MCF 10A (cell line): ENCODE results near the gene SLC25A40. TPM values are rescaled to one million over a fixed set of nuclear protein-coding genes. Genes with fewer than 3 reads are reported as not detected.

Source experiments
- BruUV-seq: library from RNA; stranded (reverse); fragments of 400-500 nt; replicated peaks from 2 replicates; lab custom pipeline; 2021; lab: Mats Ljungman, UMichigan
- CTCF ChIA-PET: fragments of 300-600 bp; sonication (Branson Sonifier 250); formaldehyde crosslinking; extraction: SDS; loops from one replicate; lab custom pipeline; 2021; ENCODE audit warnings: antibody characterized with exemption, inconsistent platforms; lab: Yijun Ruan, JAX
- POLR2A ChIA-PET: fragments of 300-600, 350-650 bp; sonication (Branson Sonifier 250); formaldehyde crosslinking; extraction: SDS; loops from one replicate; lab custom pipeline; 2020; ENCODE audit warnings: antibody characterized with exemption, inconsistent platforms; lab: Yijun Ruan, JAX
- DNase-seq: peaks from one replicate; pipeline ENCODE4 v3.0.0-alpha.2; 2018; ENCODE audit not compliant: unreplicated experiment
- H3K27ac Mint-ChIP-seq: one replicate; pipeline ENCODE4 v1.8.0; 2022; ENCODE audit warnings: mild to moderate bottlenecking, low read depth, mixed read lengths; ENCODE audit not compliant: unreplicated experiment
- H3K27me3 Mint-ChIP-seq: one replicate; pipeline ENCODE4 v1.8.0; 2022; ENCODE audit warnings: mixed read lengths; ENCODE audit not compliant: insufficient read depth, unreplicated experiment
- H3K36me3 Mint-ChIP-seq: one replicate; pipeline ENCODE4 v1.8.0; 2022; ENCODE audit warnings: mild to moderate bottlenecking, moderate library complexity, mixed read lengths; ENCODE audit not compliant: insufficient read depth, unreplicated experiment
- H3K4me1 Mint-ChIP-seq: one replicate; pipeline ENCODE4 v1.8.0; 2022; ENCODE audit warnings: mixed read lengths; ENCODE audit not compliant: insufficient read depth, unreplicated experiment
- H3K4me3 Mint-ChIP-seq: one replicate; pipeline ENCODE4 v1.8.0; 2022; ENCODE audit warnings: mild to moderate bottlenecking, moderate library complexity, mixed read lengths; ENCODE audit not compliant: unreplicated experiment
- H3K9me3 Mint-ChIP-seq: one replicate; pipeline ENCODE4 v1.8.0; 2022; ENCODE audit warnings: mixed read lengths; ENCODE audit not compliant: unreplicated experiment
- CTCF ChIP-seq: fragments of 200-600 bp; IDR thresholded peaks from one replicate; pipeline ENCODE4 v1.8.0; 2022; ENCODE audit warnings: antibody characterized with exemption, mild to moderate bottlenecking; ENCODE audit not compliant: unreplicated experiment
- intact Hi-C: fragments of 100-400 bp; cut with micrococcal nuclease; formaldehyde crosslinking; loops from 2 replicates; pipeline ENCODE4 v1.14.1; 2022
- total RNA-seq: library from RNA; stranded (reverse); gene quantifications from 2 replicates; pipeline ENCODE4 v1.2.3, GENCODE V29; 2022

The SLC25A40 gene
- total RNA-seq, 1 experiment from 2014 or later, result 10.7 TPM

GRCh38 chr7:87818336-87818735 lies 57.8 kb downstream of the SLC25A40 start:
- no peaks in the 10 kb centered on the region for H3K4me1 Mint-ChIP-seq
- intact Hi-C loops, result no loop called here
- POLR2A ChIA-PET, result no interaction called here
- CTCF ChIA-PET, result no interaction called here
- no peaks in the 10 kb centered on the region for H3K36me3 Mint-ChIP-seq
- H3K27ac Mint-ChIP-seq, result no peak overlapping the region
- no peak for DNase-seq
- BruUV-seq, result no TSS peak
- TF ChIP-seq CTCF, result no peak
- H3K4me3 Mint-ChIP-seq, result no peak overlapping the region
- H3K9me3 Mint-ChIP-seq, result no peaks in the 10 kb centered on the region
- H3K27me3 Mint-ChIP-seq, result no peaks in the 10 kb centered on the region

- TF ChIP-seq CTCF, result no peak
- no peak overlapping the region for H3K4me3 Mint-ChIP-seq
- H3K27ac Mint-ChIP-seq, result no peak overlapping the region
- DNase-seq, result no peak
- CTCF ChIA-PET, result interaction anchor here (0.8 kb wide), 1 partner anchor 70 kb away, joined by 3 read pairs; no protein-coding TSS in a partner anchor
- intact Hi-C loops, result no loop called here
- no peaks in the 10 kb centered on the region for H3K27me3 Mint-ChIP-seq
- no TSS peak for BruUV-seq
- no peaks in the 10 kb centered on the region for H3K9me3 Mint-ChIP-seq
- POLR2A ChIA-PET, result no interaction called here
- no peaks in the 10 kb centered on the region for H3K4me1 Mint-ChIP-seq
- H3K36me3 Mint-ChIP-seq, result no peaks in the 10 kb centered on the region
These were observed 59.8 kb downstream of the SLC25A40 start for GRCh38 chr7:87816389-87816788.

GRCh38 chr7:87810726-87811125 lies 65.4 kb downstream of the SLC25A40 start:
- Mint-ChIP-seq H3K27ac (no peak overlapping the region), H3K4me1 (no peaks in the 10 kb centered on the region), H3K9me3 (no peaks in the 10 kb centered on the region), H3K27me3 (no peaks in the 10 kb centered on the region), H3K4me3 (no peak overlapping the region), H3K36me3 (no peaks in the 10 kb centered on the region)
- no peak for DNase-seq
- TF ChIP-seq CTCF, result no peak
- ChIA-PET POLR2A (no interaction called here), CTCF (interaction anchor here (1.1 to 1.6 kb wide), 2 partner anchors 11 to 76 kb away, joined by 5 to 6 read pairs; no protein-coding TSS in a partner anchor)
- BruUV-seq, result no TSS peak
- intact Hi-C loops, result no loop called here

- no TSS peak for BruUV-seq
- intact Hi-C loops, result no loop called here
- H3K4me1 Mint-ChIP-seq, result no peaks in the 10 kb centered on the region
- no peaks in the 10 kb centered on the region for H3K9me3 Mint-ChIP-seq
- no peak for DNase-seq
- no peak overlapping the region for H3K27ac Mint-ChIP-seq
- H3K4me3 Mint-ChIP-seq, result no peak overlapping the region
- TF ChIP-seq CTCF, result no peak
- POLR2A ChIA-PET, result no interaction called here
- H3K27me3 Mint-ChIP-seq, result no peaks in the 10 kb centered on the region
- no peaks in the 10 kb centered on the region for H3K36me3 Mint-ChIP-seq
- CTCF ChIA-PET, result interaction anchor here (0.5 to 1.7 kb wide), 5 partner anchors 10 to 481 kb away, joined by 3 to 6 read pairs (median 5); no protein-coding TSS in a partner anchor
These were observed 66.0 kb downstream of the SLC25A40 start for GRCh38 chr7:87810130-87810529.
